Cardiac muscle cell (in vitro differentiated cells and primary cell): ENCODE measurements around the gene SORL1-AS1.
"Not testable (repeated sequence)": the region's sequence is repeated elsewhere in the genome, so short reads cannot be mapped to it uniquely, and the experiment has no call there.

Source experiments
- DNase-seq, 2 donors: peaks; one replicate each; pipeline versions ENCODE4 v3.0.0 to v3.0.0-alpha.2; 2010 to 2017; ENCODE audit warnings: low read depth in 1 of 2, low spot score in 1 of 2
- H3K27ac ChIP-seq: fragments of 200-600 bp; sonication (generic); 2 replicates; pipeline ENCODE4 v1.5.1; 2016
- H3K27me3 ChIP-seq: fragments of 200-600 bp; sonication (generic); 2 replicates; pipeline ENCODE4 v1.6.0; 2016; ENCODE audit warnings: control low read depth
- H3K36me3 ChIP-seq: fragments of 200-600 bp; sonication (generic); 2 replicates; pipeline ENCODE4 v1.5.1; 2016; ENCODE audit warnings: control low read depth
- H3K4me1 ChIP-seq: fragments of 200-600 bp; sonication (generic); 2 replicates; pipeline ENCODE4 v1.8.1; 2017; ENCODE audit warnings: low read depth, mild to moderate bottlenecking, mixed run types
- H3K4me3 ChIP-seq: fragments of 200-600 bp; sonication (generic); 2 replicates; pipeline ENCODE4 v1.5.1; 2016; ENCODE audit warnings: mild to moderate bottlenecking
- H3K9me3 ChIP-seq: fragments of 200-600 bp; sonication (generic); 2 replicates; pipeline ENCODE4 v1.5.1; 2017; ENCODE audit warnings: low read depth, mild to moderate bottlenecking, control low read depth
- TF ChIP-seq, protein P1 (sequence below): IDR thresholded peaks from 2 replicates; pipeline ENCODE4 v1.5.1; 2012; ENCODE audit warnings: low read depth, mild to moderate bottlenecking, low read length

Gene SORL1-AS1

DNA sequence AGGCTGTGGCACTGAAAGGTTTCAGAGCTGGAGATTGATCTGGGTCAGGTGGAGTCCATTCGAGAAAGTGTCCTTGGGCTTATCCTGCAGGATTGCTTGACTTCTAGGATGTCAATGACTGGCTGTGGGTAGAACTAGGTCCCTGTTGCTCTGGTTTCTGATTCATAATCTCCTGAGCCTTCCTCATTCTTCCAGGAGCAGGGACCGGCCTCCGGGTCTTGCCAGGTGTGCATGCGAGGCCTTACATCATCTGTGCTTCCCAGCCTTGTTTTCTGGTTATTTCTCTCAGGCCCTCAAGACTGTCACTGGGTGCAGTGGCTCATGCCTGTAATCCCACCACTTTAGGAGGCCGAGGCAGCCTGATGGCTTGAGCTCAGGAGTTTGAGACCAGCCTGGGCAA, 33.3 kb upstream of the SORL1-AS1 start:
- no peak for DNase-seq
- TF ChIP-seq, protein P1, sequence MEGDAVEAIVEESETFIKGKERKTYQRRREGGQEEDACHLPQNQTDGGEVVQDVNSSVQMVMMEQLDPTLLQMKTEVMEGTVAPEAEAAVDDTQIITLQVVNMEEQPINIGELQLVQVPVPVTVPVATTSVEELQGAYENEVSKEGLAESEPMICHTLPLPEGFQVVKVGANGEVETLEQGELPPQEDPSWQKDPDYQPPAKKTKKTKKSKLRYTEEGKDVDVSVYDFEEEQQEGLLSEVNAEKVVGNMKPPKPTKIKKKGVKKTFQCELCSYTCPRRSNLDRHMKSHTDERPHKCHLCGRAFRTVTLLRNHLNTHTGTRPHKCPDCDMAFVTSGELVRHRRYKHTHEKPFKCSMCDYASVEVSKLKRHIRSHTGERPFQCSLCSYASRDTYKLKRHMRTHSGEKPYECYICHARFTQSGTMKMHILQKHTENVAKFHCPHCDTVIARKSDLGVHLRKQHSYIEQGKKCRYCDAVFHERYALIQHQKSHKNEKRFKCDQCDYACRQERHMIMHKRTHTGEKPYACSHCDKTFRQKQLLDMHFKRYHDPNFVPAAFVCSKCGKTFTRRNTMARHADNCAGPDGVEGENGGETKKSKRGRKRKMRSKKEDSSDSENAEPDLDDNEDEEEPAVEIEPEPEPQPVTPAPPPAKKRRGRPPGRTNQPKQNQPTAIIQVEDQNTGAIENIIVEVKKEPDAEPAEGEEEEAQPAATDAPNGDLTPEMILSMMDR, result no peak
- Histone ChIP-seq H3K27me3 (no peaks in the 10 kb centered on the region), H3K36me3 (no peaks in the 10 kb centered on the region), H3K4me3 (no peak overlapping the region), H3K4me1 (peaks cover 6% of the 10 kb centered on the region), H3K9me3 (no peaks in the 10 kb centered on the region), H3K27ac (no peak overlapping the region)

DNA sequence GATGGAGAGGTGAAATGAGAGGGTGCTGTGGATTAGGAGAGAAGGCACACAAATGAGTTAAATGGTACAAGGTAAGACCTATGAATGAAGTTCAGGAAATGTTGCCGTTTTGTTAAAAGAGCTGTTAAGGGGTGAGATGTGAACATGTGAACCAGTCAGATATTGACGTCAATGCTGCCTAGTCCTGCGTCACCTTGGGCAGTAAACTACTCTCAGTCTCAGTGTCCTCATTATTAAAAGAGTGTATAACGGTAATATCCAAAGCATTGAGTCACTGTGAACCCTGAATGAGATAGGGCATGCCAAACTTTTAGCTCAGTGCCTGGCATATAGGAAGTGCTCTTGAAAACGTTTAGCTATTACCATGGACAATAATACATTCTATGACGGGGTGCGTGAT, 32.4 kb upstream of the SORL1-AS1 start:
- no peaks in the 10 kb centered on the region for H3K27me3 ChIP-seq
- no peak overlapping the region for H3K4me3 ChIP-seq
- H3K27ac ChIP-seq, result no peak overlapping the region
- no peaks in the 10 kb centered on the region for H3K9me3 ChIP-seq
- H3K36me3 ChIP-seq, result no peaks in the 10 kb centered on the region
- no peak for DNase-seq
- peaks cover 6% of the 10 kb centered on the region for H3K4me1 ChIP-seq
- TF ChIP-seq, protein P1, result no peak

DNA sequence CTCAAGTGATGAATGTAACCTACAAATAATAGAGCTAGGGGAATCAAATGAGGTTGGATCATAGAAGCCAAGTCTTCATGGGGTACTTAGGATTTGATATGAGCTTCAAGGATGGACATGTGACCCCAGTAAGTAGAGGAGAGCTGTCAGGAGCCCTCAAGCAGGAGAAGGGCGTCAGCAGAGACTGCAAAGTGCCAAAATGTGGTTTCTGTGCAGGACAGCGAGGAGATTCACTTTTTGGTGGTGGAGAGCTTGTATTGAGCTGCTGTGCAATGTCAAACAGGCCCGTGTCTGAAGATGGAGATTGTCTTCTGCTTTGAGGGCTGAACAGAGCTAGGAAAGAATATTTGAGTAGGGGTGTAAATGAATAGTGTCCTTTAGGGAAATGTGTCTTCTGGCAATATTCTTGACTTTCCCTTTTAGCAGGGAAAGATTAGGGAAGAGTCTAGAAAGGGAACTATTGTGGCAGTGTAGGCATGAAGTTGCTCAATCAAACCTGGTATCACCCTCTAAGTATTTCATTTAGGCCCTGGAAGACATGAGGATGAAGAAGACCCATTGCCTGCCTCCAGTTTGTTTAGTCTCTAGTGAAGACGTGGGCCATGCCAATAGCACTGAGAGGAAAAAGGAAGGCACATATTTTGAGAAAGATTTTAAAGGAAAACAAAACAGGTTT, 31.2 kb upstream of the SORL1-AS1 start:
- no peaks in the 10 kb centered on the region for H3K27me3 ChIP-seq
- no peak for DNase-seq
- no peak overlapping the region for H3K4me3 ChIP-seq
- H3K9me3 ChIP-seq, result no peaks in the 10 kb centered on the region
- TF ChIP-seq, protein P1, result no peak
- peaks cover 8% of the 10 kb centered on the region for H3K4me1 ChIP-seq
- H3K27ac ChIP-seq, result no peak overlapping the region
- no peaks in the 10 kb centered on the region for H3K36me3 ChIP-seq

DNA sequence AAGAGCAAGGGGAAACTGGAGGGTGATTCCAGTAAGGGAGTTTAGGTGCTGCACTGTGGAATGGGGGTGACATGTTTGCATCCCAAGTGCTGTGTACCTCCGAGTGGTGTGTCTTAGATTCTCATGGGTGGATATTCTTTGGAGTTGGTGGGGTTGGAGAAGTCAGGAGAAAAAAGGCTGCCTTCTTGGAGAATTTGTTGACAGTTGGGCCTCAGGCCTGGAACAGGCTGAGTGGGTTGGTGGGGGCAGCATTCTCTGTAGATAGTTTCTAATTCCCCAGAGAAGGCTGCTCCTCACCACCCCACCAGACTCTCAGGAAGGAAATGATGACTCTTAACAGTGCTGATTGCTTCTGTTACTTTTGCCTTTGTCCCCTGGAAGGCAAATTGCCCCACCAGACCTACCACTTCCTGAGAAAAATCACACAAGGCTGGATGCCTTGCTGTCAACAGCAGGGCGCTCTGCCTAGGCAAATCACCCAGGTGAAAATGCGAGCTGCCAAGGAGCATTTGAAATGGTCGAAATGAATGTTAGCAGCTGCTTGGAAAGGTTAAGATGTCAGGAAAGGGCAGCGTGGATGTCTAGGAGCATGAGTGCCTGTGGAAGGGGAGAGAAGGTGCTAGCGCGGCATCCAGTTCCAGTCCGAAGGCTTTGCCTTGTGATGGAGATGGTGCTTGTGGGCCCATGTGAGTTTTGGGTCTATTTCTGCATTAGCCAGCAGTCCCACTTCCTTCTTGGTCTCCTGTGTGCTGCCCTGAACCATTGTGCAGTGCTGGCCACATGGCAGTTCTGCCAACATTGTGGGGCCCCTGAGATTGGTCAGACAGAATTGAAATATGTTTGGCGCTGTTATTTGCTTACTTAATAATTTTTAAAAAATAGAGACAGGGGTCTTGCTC, 29.7 kb upstream of the SORL1-AS1 start:
- DNase-seq, result peak in 1 of 2 donors; percentile 34
- peak overlapping the region; percentile 9 for H3K27ac ChIP-seq
- H3K9me3 ChIP-seq, result no peaks in the 10 kb centered on the region
- H3K4me1 ChIP-seq, result peaks cover 13% of the 10 kb centered on the region
- no peaks in the 10 kb centered on the region for H3K36me3 ChIP-seq
- H3K4me3 ChIP-seq, result no peak overlapping the region
- TF ChIP-seq, protein P1, result no peak
- H3K27me3 ChIP-seq, result no peaks in the 10 kb centered on the region

DNA sequence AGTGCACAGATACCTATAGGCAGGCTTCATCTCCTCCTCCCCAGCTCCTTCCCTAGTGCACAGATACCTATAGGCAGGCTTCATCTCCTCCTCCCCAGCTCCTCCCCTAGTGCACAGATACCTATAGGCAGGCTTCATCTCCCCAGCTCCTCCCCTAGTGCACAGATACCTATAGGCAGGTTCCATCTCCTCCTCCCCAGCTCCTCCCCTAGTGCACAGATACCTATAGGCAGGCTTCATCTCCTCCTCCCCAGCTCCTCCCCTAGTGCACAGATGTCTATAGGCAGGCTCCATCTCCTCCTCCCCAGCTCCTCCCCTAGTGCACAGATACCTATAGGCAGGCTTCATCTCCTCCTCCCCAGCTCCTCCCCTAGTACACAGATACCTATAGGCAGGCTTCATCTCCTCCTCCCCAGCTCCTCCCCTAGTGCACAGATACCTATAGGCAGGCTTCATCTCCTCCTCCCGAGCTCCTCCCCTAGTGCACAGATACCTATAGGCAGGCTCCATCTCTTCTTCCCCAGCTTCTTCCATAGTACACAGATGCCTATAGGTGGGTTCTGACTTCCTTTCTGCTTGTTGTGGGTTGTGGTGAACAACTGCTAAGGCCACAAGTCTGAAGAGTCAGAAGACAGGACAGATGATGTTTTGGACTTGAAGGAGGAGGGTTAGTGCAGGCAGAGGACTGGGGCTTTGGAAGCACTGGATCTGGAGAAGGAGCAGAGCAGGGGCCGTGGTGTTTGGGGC, 28.9 kb upstream of the SORL1-AS1 start:
- H3K27me3 ChIP-seq, result not testable (repeated sequence)

More for the DNA sequence above, 28.9 kb upstream of the SORL1-AS1 start:
- H3K4me3 ChIP-seq, DNase-seq, H3K27ac ChIP-seq, H3K36me3 ChIP-seq, H3K9me3 ChIP-seq: not testable (repeated sequence)
- peaks cover 13% of the 10 kb centered on the region for H3K4me1 ChIP-seq
